ENCODE results near the gene FOXA2. TPM values are rescaled to one million over a fixed set of nuclear protein-coding genes. Genes with fewer than 3 reads are reported as not detected.

FOXA2 gene
- polyA plus RNA-seq, 1 donor from 2014 or later = not detected

DNA sequence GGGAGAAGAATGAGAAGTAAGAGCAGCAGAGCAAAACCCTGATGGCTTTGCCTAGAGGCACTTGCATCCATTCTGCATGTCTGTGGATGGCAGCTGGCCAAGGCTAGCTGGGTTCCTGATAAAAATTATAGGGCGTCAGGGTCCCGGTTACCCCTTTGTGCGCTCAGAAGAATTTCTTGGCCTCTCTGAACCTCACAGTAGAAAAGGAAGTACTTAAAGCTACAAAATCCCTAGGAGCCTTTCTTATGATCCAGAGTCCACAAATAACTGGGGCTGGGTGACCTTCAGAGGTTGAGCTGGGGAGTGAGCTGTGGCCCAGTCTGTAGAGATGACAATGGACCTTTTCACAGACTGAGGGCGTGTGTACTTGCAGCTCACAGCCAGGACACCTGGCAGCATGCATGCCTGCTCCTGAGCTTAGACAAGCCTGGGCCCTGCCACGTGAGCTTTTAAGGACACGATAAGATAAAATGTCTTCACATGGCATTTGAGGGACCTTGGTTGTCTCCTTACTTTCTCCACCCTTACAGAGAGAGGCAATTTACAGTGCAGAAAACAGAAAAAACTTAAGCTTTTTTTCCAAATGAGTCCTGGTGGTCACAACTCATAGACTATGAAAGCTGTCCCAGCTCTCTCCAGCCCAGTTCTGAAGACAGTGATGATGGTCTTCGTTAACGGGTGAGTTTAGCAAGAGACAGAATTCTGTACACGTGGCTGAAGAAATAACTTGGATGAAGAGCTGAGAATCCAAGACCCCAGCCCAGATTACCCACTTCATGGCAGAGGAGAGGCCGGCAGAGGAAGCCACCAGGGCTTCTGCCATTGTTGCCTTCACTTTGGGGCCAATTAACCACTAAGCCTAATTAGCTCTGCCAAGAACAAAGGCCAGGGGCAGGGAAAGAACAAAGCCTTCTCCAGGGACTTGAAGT lies 50.3 kb downstream of the FOXA2 start:
- Histone ChIP-seq H3K27ac (ENCODE audit: low read length) (no peak overlapping the region), H3K4me2 (ENCODE audit: low read length) (no peak overlapping the region), H3K27me3 (ENCODE audit: insufficient read depth, low read depth, low read length) (no peaks in the 10 kb centered on the region), H3K9me2 (ENCODE audit: insufficient read depth, low read length) (no peaks in the 10 kb centered on the region), H3K79me2 (replicated peaks; ENCODE audit: insufficient read depth, low read length) (no peaks in the 10 kb centered on the region), H3K9me3 (ENCODE audit: low read length) (no peaks in the 10 kb centered on the region), H3K36me3 (ENCODE audit: insufficient read depth, low read length) (no peaks in the 10 kb centered on the region), H3K9ac (ENCODE audit: low read length) (no peak overlapping the region), H4K20me1 (ENCODE audit: insufficient read depth) (no peaks in the 10 kb centered on the region), H3F3A (ENCODE audit: insufficient read depth, low read length, poor library complexity, severe bottlenecking) (no peaks in the 10 kb centered on the region), H3K4me3 (ENCODE audit: low read length) (no peak overlapping the region), H2AFZ (ENCODE audit: low read depth, low read length) (no peak overlapping the region)
- TF ChIP-seq EZH2 (IDR thresholded peaks at IDR 0.05; ENCODE audit: borderline replicate concordance, insufficient read depth, low read length, poor library complexity, severe bottlenecking) (no peak), MXI1 (conservative IDR thresholded peaks at IDR 0.05; ENCODE audit: poor library complexity, severe bottlenecking) (no peak), TAF1 (IDR thresholded peaks at IDR 0.05; ENCODE audit: low read depth) (no peak), SMC3 (conservative IDR thresholded peaks at IDR 0.05; ENCODE audit: poor library complexity) (no peak), RAD21 (conservative IDR thresholded peaks at IDR 0.05) (no peak), EP300 (conservative IDR thresholded peaks at IDR 0.05; ENCODE audit: poor library complexity, severe bottlenecking) (no peak), POLR2AphosphoS5 (IDR thresholded peaks at IDR 0.05) (no peak)
- TF ChIP-seq, protein P1, sequence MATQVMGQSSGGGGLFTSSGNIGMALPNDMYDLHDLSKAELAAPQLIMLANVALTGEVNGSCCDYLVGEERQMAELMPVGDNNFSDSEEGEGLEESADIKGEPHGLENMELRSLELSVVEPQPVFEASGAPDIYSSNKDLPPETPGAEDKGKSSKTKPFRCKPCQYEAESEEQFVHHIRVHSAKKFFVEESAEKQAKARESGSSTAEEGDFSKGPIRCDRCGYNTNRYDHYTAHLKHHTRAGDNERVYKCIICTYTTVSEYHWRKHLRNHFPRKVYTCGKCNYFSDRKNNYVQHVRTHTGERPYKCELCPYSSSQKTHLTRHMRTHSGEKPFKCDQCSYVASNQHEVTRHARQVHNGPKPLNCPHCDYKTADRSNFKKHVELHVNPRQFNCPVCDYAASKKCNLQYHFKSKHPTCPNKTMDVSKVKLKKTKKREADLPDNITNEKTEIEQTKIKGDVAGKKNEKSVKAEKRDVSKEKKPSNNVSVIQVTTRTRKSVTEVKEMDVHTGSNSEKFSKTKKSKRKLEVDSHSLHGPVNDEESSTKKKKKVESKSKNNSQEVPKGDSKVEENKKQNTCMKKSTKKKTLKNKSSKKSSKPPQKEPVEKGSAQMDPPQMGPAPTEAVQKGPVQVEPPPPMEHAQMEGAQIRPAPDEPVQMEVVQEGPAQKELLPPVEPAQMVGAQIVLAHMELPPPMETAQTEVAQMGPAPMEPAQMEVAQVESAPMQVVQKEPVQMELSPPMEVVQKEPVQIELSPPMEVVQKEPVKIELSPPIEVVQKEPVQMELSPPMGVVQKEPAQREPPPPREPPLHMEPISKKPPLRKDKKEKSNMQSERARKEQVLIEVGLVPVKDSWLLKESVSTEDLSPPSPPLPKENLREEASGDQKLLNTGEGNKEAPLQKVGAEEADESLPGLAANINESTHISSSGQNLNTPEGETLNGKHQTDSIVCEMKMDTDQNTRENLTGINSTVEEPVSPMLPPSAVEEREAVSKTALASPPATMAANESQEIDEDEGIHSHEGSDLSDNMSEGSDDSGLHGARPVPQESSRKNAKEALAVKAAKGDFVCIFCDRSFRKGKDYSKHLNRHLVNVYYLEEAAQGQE (IDR thresholded peaks at IDR 0.05; ENCODE audit: borderline replicate concordance) = no peak
- TF ChIP-seq, protein P2, sequence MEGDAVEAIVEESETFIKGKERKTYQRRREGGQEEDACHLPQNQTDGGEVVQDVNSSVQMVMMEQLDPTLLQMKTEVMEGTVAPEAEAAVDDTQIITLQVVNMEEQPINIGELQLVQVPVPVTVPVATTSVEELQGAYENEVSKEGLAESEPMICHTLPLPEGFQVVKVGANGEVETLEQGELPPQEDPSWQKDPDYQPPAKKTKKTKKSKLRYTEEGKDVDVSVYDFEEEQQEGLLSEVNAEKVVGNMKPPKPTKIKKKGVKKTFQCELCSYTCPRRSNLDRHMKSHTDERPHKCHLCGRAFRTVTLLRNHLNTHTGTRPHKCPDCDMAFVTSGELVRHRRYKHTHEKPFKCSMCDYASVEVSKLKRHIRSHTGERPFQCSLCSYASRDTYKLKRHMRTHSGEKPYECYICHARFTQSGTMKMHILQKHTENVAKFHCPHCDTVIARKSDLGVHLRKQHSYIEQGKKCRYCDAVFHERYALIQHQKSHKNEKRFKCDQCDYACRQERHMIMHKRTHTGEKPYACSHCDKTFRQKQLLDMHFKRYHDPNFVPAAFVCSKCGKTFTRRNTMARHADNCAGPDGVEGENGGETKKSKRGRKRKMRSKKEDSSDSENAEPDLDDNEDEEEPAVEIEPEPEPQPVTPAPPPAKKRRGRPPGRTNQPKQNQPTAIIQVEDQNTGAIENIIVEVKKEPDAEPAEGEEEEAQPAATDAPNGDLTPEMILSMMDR (IDR thresholded peaks at IDR 0.05; ENCODE audit: poor library complexity, severe bottlenecking) = no peak

DNA sequence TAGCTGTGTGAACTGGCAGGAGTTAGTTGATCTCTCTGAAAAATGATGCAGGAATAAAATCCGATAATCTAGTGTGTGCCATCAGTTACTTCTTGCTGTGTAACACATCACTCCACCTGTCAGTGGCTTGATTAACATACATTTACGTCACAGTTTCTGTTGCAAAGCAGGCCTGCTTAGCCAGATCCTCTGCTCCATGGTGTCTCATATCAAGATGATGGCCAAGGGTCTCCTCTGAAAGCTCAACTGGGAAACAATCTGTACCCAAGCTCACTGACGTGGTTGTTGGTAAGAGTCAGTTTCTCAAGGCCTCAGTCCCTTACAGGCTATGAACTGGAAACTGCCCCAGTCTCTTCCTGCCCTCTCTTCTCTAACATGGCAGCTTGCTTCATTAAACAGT lies 51.8 kb downstream of the FOXA2 start:
- Histone ChIP-seq H3K27me3 (ENCODE audit: insufficient read depth, low read depth, low read length) (no peaks in the 10 kb centered on the region), H3K9me2 (ENCODE audit: insufficient read depth, low read length) (no peaks in the 10 kb centered on the region), H3K9me3 (ENCODE audit: low read length) (no peaks in the 10 kb centered on the region), H4K20me1 (ENCODE audit: insufficient read depth) (no peaks in the 10 kb centered on the region), H2AFZ (ENCODE audit: low read depth, low read length) (no peak overlapping the region), H3K27ac (ENCODE audit: low read length) (no peak overlapping the region), H3K4me2 (ENCODE audit: low read length) (no peak overlapping the region), H3F3A (ENCODE audit: insufficient read depth, low read length, poor library complexity, severe bottlenecking) (no peaks in the 10 kb centered on the region), H3K79me2 (replicated peaks; ENCODE audit: insufficient read depth, low read length) (no peaks in the 10 kb centered on the region), H3K4me3 (ENCODE audit: low read length) (no peak overlapping the region), H3K9ac (ENCODE audit: low read length) (no peak overlapping the region), H3K36me3 (ENCODE audit: insufficient read depth, low read length) (no peaks in the 10 kb centered on the region)
- TF ChIP-seq, protein P1 (IDR thresholded peaks at IDR 0.05; ENCODE audit: borderline replicate concordance) = no peak
- TF ChIP-seq, protein P2 (IDR thresholded peaks at IDR 0.05; ENCODE audit: poor library complexity, severe bottlenecking) = no peak
- TF ChIP-seq RAD21 (conservative IDR thresholded peaks at IDR 0.05) (no peak), SMC3 (conservative IDR thresholded peaks at IDR 0.05; ENCODE audit: poor library complexity) (no peak), EZH2 (IDR thresholded peaks at IDR 0.05; ENCODE audit: borderline replicate concordance, insufficient read depth, low read length, poor library complexity, severe bottlenecking) (no peak), EP300 (conservative IDR thresholded peaks at IDR 0.05; ENCODE audit: poor library complexity, severe bottlenecking) (no peak), MXI1 (conservative IDR thresholded peaks at IDR 0.05; ENCODE audit: poor library complexity, severe bottlenecking) (no peak), TAF1 (IDR thresholded peaks at IDR 0.05; ENCODE audit: low read depth) (no peak), POLR2AphosphoS5 (IDR thresholded peaks at IDR 0.05) (no peak)
